Endothelial cell of umbilical vein (primary cell): Measurements from ENCODE around the gene HSPB6. TPM values are rescaled to one million over a fixed set of nuclear protein-coding genes. Genes with fewer than 3 reads are reported as not detected.

Experiments used
- BruUV-seq: library from RNA; stranded (reverse); fragments of 400-500 nt; replicated peaks from 2 replicates; lab custom pipeline; 2021; lab: Mats Ljungman, UMichigan
- CTCF ChIA-PET: fragments of 300-600, 350-600 bp; sonication (Branson Sonifier 250); formaldehyde crosslinking; loops from one replicate; lab custom pipeline; 2021; ENCODE audit warnings: antibody characterized with exemption, inconsistent platforms; lab: Charles Lee
- POLR2A ChIA-PET: fragments of 300-600, 350-600 bp; sonication (Branson Sonifier 250); formaldehyde crosslinking; loops from one replicate; lab custom pipeline; 2021; ENCODE audit warnings: antibody characterized with exemption, inconsistent platforms; lab: Charles Lee
- DNase-seq: peaks from one replicate; pipeline ENCODE4 v3.0.0-alpha.2; 2011; ENCODE audit warnings: low read depth, low spot score
- FAIRE-seq: peaks from 2 replicates; lab custom pipeline; 2011; peaks lifted over from hg19 to GRCh38; lab: Jason Lieb, UNC
- H2AFZ ChIP-seq: 2 replicates; pipeline ENCODE4 v1.6.0; 2012; ENCODE audit warnings: low read depth, low read length, control low read depth, inconsistent platforms
- H3K27ac ChIP-seq: 2 replicates; pipeline ENCODE4 v1.5.1; 2011; ENCODE audit warnings: low read depth, mild to moderate bottlenecking, control low read depth, low read length, moderate library complexity; ENCODE audit not compliant: insufficient read depth
- H3K27me3 ChIP-seq, 2 experiments: 2 replicates each; pipeline versions ENCODE4 v1.6.0 to v1.6.1; 2011; ENCODE audit warnings: low read length in 2 of 2, mixed read lengths in 1 of 2; ENCODE audit not compliant: control insufficient read depth in 2 of 2, insufficient read depth in 2 of 2
- H3K36me3 ChIP-seq, 2 experiments: 2 replicates in 1 of 2; 3 replicates in 1 of 2; pipeline ENCODE4 v1.5.1; 2011; ENCODE audit warnings: low read length in 2 of 2, mild to moderate bottlenecking in 1 of 2, moderate library complexity in 1 of 2; ENCODE audit not compliant: control insufficient read depth in 2 of 2, insufficient read depth in 2 of 2; ENCODE audit errors: extremely low read depth in 1 of 2
- H3K4me1 ChIP-seq: 3 replicates; pipeline ENCODE4 v1.5.1; 2011; ENCODE audit warnings: mild to moderate bottlenecking, low read length; ENCODE audit not compliant: control insufficient read depth, insufficient read depth; ENCODE audit errors: extremely low read depth
- H3K4me2 ChIP-seq: 2 replicates; pipeline ENCODE4 v1.6.1; 2011; ENCODE audit warnings: low read length, control low read depth, mixed read lengths; ENCODE audit not compliant: insufficient read depth
- H3K4me3 ChIP-seq, 3 experiments: fragments of 200-600 bp in 1 of 3; sonication (generic), shearing (Covaris generic) in 1 of 3; replicated peaks in 1 of 3; 2 replicates each; pipeline ENCODE4 v1.5.1; 2011 to 2016; ENCODE audit warnings: control low read depth in 3 of 3, low read length in 3 of 3, mild to moderate bottlenecking in 2 of 3, inconsistent platforms in 1 of 3, low read depth in 1 of 3, moderate library complexity in 1 of 3; ENCODE audit not compliant: insufficient read depth in 1 of 3
- H3K79me2 ChIP-seq: 2 replicates; pipeline ENCODE4 v1.6.0; 2012; ENCODE audit warnings: low read length, inconsistent platforms; ENCODE audit not compliant: control insufficient read depth, insufficient read depth
- H3K9ac ChIP-seq: replicated peaks from 2 replicates; pipeline ENCODE3; 2011; ENCODE audit warnings: low read length, control low read depth; ENCODE audit not compliant: insufficient read depth; ENCODE audit errors: extremely low read depth
- H3K9me1 ChIP-seq: replicated peaks from 3 replicates; pipeline ENCODE4 v1.6.0; 2011; ENCODE audit warnings: mild to moderate bottlenecking, low read length; ENCODE audit not compliant: control insufficient read depth, insufficient read depth; ENCODE audit errors: extremely low read depth
- H3K9me3 ChIP-seq: replicated peaks from 2 replicates; pipeline ENCODE4 v1.5.1; 2012; ENCODE audit warnings: low read length, inconsistent platforms; ENCODE audit not compliant: control insufficient read depth, insufficient read depth
- H4K20me1 ChIP-seq: replicated peaks from 2 replicates; pipeline ENCODE3; 2011; ENCODE audit warnings: mild to moderate bottlenecking, low read length; ENCODE audit not compliant: control insufficient read depth, insufficient read depth; ENCODE audit errors: extremely low read depth
- EZH2 ChIP-seq: IDR thresholded peaks from 2 replicates; pipeline ENCODE4 v1.6.1; 2012; ENCODE audit warnings: borderline replicate concordance, low read depth, mild to moderate bottlenecking, moderate library complexity, low read length, inconsistent platforms; ENCODE audit not compliant: severe bottlenecking
- MAX ChIP-seq: IDR thresholded peaks from 2 replicates; pipeline ENCODE4 v1.6.1; 2011; ENCODE audit not compliant: insufficient read depth, insufficient read length
- POLR2A ChIP-seq: IDR thresholded peaks from 2 replicates; pipeline ENCODE4 v1.6.1; 2012; ENCODE audit warnings: low read depth, mild to moderate bottlenecking, control low read depth, low read length
- POLR2AphosphoS5 ChIP-seq: IDR thresholded peaks from 2 replicates; pipeline ENCODE4 v1.6.1; 2012; ENCODE audit warnings: low read depth, mild to moderate bottlenecking, control low read depth, low read length, moderate library complexity; ENCODE audit not compliant: insufficient read depth
- dilution Hi-C: fragments of 300-500 bp; cut with MboI; formaldehyde crosslinking; loops from one replicate; pipeline ENCODE4 v1.15.0; 2019; ENCODE audit warnings: low sequenced_read_pairs; ENCODE audit not compliant: extremely low pct_ligation_motif_present
- intact Hi-C: fragments of 100-400 bp; cut with micrococcal nuclease; formaldehyde crosslinking; loops from one replicate; pipeline ENCODE4 v1.10.0; 2022
- polyA plus RNA-seq, 4 experiments: library from polyadenylated mRNA; depleted of rRNA in 3 of 4; stranded (reverse) in 3 of 4; unstranded in 1 of 4; fragments of >200 nt; gene quantifications; 2 replicates each; pipeline versions ENCODE4 v1.2.1 to v1.2.3, GENCODE V29; 2011 to 2012; ENCODE audit warnings: missing spikeins in 1 of 4
- total RNA-seq: library from RNA; stranded (reverse); gene quantifications from 2 replicates; pipeline ENCODE4 v1.2.3, GENCODE V29; 2021
- TF ChIP-seq, protein P1 (sequence below), 2 donors: IDR thresholded peaks; 1 replicate in 1 of 2; 2 replicates in 1 of 2; pipeline ENCODE4 v1.5.1; 2011; ENCODE audit warnings: low read length in 2 of 2, mild to moderate bottlenecking in 2 of 2, moderate library complexity in 2 of 2, control low read depth in 1 of 2, inconsistent platforms in 1 of 2, low read depth in 1 of 2; ENCODE audit not compliant: insufficient read depth in 1 of 2; ENCODE audit errors: extremely low read depth in 1 of 2

The HSPB6 gene
- total and polyA plus RNA-seq, 2 donors (not counting 3 experiments of a cell fraction or from before 2014, with no cell fraction given) = 3.4 to 6.2 TPM

DNA sequence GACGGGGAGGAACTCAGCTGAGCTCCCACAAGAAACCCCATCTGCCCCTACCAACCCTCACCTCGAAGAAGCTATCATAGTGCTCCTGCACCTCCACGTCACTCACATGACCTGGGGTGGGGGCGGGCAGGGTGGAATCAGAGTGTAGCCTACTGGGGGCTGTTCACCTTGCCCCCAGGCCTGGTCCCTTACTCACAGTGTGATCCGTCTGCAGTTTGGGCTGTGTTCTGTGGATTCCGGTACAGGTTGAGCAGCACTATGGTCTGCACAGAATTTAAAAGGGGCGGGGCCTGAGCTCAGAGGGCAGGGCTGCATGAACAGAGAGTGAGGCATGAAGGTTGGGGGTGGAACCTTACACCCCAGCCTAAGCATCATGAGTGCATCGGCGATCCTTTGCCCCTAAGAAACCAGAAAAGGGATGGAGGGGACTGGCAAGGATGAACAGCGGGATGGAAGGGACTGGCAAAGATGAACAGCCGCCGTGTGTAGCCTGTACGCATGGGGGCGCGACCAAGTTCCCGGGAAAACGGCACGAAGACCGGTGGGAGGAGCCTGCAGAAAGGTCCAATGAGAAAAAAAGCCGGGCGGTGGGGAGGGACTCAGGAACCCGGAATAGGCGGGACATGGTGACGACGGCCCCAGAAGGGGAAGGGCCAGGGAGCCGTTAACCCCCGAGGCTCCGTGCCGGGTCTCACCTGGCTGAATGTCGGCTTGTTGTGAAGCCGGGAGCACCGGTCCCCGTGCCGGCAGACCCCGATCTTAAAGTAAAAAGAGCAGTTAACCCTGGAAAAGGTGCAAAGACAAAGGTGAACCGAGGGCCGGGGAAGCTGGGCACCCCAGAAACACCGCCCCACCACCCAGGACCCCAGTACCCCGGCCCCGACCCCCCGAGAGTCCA, 12.2 kb downstream of the HSPB6 start:
- dilution Hi-C loops = no loop called here
- BruUV-seq = TSS peak; percentile 64
- H3K9me3 ChIP-seq = no peaks in the 10 kb centered on the region
- no peak for TF ChIP-seq EZH2
- peak; percentile 63 for TF ChIP-seq POLR2A
- TF ChIP-seq, protein P1, sequence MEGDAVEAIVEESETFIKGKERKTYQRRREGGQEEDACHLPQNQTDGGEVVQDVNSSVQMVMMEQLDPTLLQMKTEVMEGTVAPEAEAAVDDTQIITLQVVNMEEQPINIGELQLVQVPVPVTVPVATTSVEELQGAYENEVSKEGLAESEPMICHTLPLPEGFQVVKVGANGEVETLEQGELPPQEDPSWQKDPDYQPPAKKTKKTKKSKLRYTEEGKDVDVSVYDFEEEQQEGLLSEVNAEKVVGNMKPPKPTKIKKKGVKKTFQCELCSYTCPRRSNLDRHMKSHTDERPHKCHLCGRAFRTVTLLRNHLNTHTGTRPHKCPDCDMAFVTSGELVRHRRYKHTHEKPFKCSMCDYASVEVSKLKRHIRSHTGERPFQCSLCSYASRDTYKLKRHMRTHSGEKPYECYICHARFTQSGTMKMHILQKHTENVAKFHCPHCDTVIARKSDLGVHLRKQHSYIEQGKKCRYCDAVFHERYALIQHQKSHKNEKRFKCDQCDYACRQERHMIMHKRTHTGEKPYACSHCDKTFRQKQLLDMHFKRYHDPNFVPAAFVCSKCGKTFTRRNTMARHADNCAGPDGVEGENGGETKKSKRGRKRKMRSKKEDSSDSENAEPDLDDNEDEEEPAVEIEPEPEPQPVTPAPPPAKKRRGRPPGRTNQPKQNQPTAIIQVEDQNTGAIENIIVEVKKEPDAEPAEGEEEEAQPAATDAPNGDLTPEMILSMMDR (IDR thresholded peaks at IDR 0.05; ENCODE audit: extremely low read depth in 1 of 2, insufficient read depth in 1 of 2, low read depth in 1 of 2, low read length in 2 of 2) = peak; percentile 42 to 63
- TF ChIP-seq POLR2AphosphoS5 = peak; percentile 73
- no peak for TF ChIP-seq MAX
- H3K27ac ChIP-seq = peak overlapping the region; percentile 88
- peak overlapping the region; percentile 90 for H2AFZ ChIP-seq
- DNase-seq (peak; percentile 95), FAIRE-seq (peak; percentile 99)
- H4K20me1 ChIP-seq = no peaks in the 10 kb centered on the region
- H3K4me2 ChIP-seq = peak overlapping the region; percentile 84
- H3K9ac ChIP-seq = peak overlapping the region; percentile 93
- POLR2A ChIA-PET = interaction anchor here (0.6 to 0.8 kb wide), 3 partner anchors 107 to 201 kb away, joined by 3 to 4 read pairs (median 4); no protein-coding TSS in a partner anchor
- H3K4me1 ChIP-seq = peaks cover 29% of the 10 kb centered on the region
- H3K4me3 ChIP-seq = peak overlapping the region; percentile 49 to 75 (median 71)
- H3K27me3 ChIP-seq = no peaks in the 10 kb centered on the region
- intact Hi-C loops = loop anchor here (1.0 to 2.0 kb wide), 4 partner anchors 14 to 187 kb away; partner anchors contain the start of gene PROSER3
- peaks cover 16% of the 10 kb centered on the region for H3K79me2 ChIP-seq
- no peaks in the 10 kb centered on the region for H3K9me1 ChIP-seq
- CTCF ChIA-PET = interaction anchor here (0.6 to 1.9 kb wide), 9 partner anchors 12 to 188 kb away, joined by 3 to 7 read pairs (median 3); partner anchors contain the start of genes HSPB6 and KMT2B
- H3K36me3 ChIP-seq = no peaks in the 10 kb centered on the region
